Measurements from ENCODE around the gene PHF20. TPM values are rescaled to one million over a fixed set of nuclear protein-coding genes. Genes with fewer than 3 reads are reported as not detected.

The PHF20 gene
- total and polyA plus RNA-seq, 2 of the 13 experiments (the other 11 are each of a cell fraction or from before 2014, with no cell fraction given), result 22.8 to 34.1 TPM

GRCh38 chr20:35972462-35972861, 200.6 kb downstream of the PHF20 start:
- Histone ChIP-seq H4K20me1 (ENCODE audit: insufficient read depth, low read length) (no peaks in the 10 kb centered on the region), H3K9ac (ENCODE audit: insufficient read depth, low read depth, low read length) (no peak overlapping the region), H3K4me2 (ENCODE audit: low read depth, low read length) (no peak overlapping the region), H2AFZ (ENCODE audit: low read length) (no peak overlapping the region), H3K27ac (ENCODE audit: extremely low read length, insufficient read depth, low read length) (no peak overlapping the region), H3K27me3 (ENCODE audit: control insufficient read depth in 1 of 2, insufficient read depth in 2 of 2, low read length in 2 of 2) (peaks cover 2 to 14% of the 10 kb centered on the region in 2 experiments; a peak in 3 of 5 replicates), H3K9me3 (ENCODE audit: low read length) (peaks cover 6% of the 10 kb centered on the region; the same call in 1 of the 2 replicates), H3K4me3 (replicated peaks in 1 of 3; ENCODE audit: insufficient read depth in 1 of 3, low read depth in 2 of 3, low read length in 3 of 3) (no peak overlapping the region), H3K36me3 (replicated peaks in 1 of 2; ENCODE audit: control insufficient read depth in 1 of 2, insufficient read depth in 2 of 2, low read length in 2 of 2) (no peaks in the 10 kb centered on the region), H3K4me1 (ENCODE audit: insufficient read depth, low read length) (no peaks in the 10 kb centered on the region), H3K79me2 (ENCODE audit: insufficient read depth, low read length) (no peaks in the 10 kb centered on the region)
- FAIRE-seq, result no peak
- CTCF ChIA-PET (ENCODE audit: low intra/inter-chr PET ratio, low total read pairs), result no interaction called here
- WGBS (ENCODE audit: low lambda C conversion rate), result 76% methylated on average over 4 of the region's 4 CpGs
- no peak for DNase-seq (ENCODE audit: low spot score)
- no peak for ATAC-seq
- no peak for TF ChIP-seq ZNF713 (CRISPR knock-in tag; IDR thresholded peaks at IDR 0.05)
- TF ChIP-seq TP53 (CRISPR knock-in tag; conservative IDR thresholded peaks at IDR 0.05), result no peak
- no peak for TF ChIP-seq POLR2A (IDR thresholded peaks at IDR 0.05; ENCODE audit: insufficient read depth in 1 of 2, low read depth in 2 of 2, low read length in 2 of 2)
- no peak for TF ChIP-seq MATR3 (CRISPR knock-in tag; IDR thresholded peaks at IDR 0.05)
- no peak for TF ChIP-seq ZNF775 (CRISPR knock-in tag; IDR thresholded peaks at IDR 0.05; ENCODE audit: borderline replicate concordance)
- TF ChIP-seq ZNF318 (CRISPR knock-in tag; IDR thresholded peaks at IDR 0.05), result no peak
- TF ChIP-seq PTBP1 (IDR thresholded peaks at IDR 0.05; ENCODE audit: low read depth, low read length, poor library complexity, severe bottlenecking), result no peak
- TF ChIP-seq MAFK (conservative IDR thresholded peaks at IDR 0.05 in 1 of 2, IDR thresholded peaks at IDR 0.05 in 1 of 2; ENCODE audit: low read length in 2 of 2), result no peak
- TF ChIP-seq NR2F2 (IDR thresholded peaks at IDR 0.05; ENCODE audit: borderline replicate concordance, low read depth), result no peak
- TF ChIP-seq ATM (IDR thresholded peaks at IDR 0.05; ENCODE audit: borderline replicate concordance), result no peak
- no peak for TF ChIP-seq CBX5 (CRISPR knock-in tag; IDR thresholded peaks at IDR 0.05; ENCODE audit: borderline replicate concordance)
- no peak for TF ChIP-seq KDM2A (CRISPR knock-in tag; IDR thresholded peaks at IDR 0.05; ENCODE audit: borderline replicate concordance, low read depth)
- TF ChIP-seq ZNF503 (CRISPR knock-in tag; IDR thresholded peaks at IDR 0.05), result no peak
- no peak for TF ChIP-seq TBX3 (IDR thresholded peaks at IDR 0.05; ENCODE audit: borderline replicate concordance)
- no peak for TF ChIP-seq HOXA5 (CRISPR knock-in tag; IDR thresholded peaks at IDR 0.05)
- POLR2A ChIA-PET, result no interaction called here
- no TSS peak for BruUV-seq (replicated peaks)
- in situ Hi-C loops (cut with HindIII; ENCODE audit: extremely low pct_ligation_motif_present, low pct_unique_long_range_greater_than_20kb) (no loop called here), intact Hi-C loops (cut with micrococcal nuclease; ENCODE audit: unreplicated experiment) (no loop called here)
